Esophagus squamous epithelium (tissue), 4 donors: ENCODE measurements around the gene SYNPR.

Experiments used
- CTCF ChIP-seq, 6 experiments: fragments of 450-650 bp in 4 of 6; fragments of 200-600 bp in 2 of 6; sonication (generic) in 2 of 6; IDR thresholded peaks; one replicate each; pipeline ENCODE4 v1.5.1; 2016 to 2019; ENCODE audit warnings: antibody characterized with exemption in 6 of 6, mild to moderate bottlenecking in 4 of 6, moderate library complexity in 4 of 6
- POLR2A ChIP-seq, 4 donors: fragments of 450-650 bp; IDR thresholded peaks; one replicate each; pipeline ENCODE4 v1.6.1; 2017; ENCODE audit warnings: antibody characterized with exemption in 4 of 4, mild to moderate bottlenecking in 4 of 4, moderate library complexity in 3 of 4

- TF ChIP-seq CTCF (IDR thresholded peaks at IDR 0.05) (no peak), POLR2A (IDR thresholded peaks at IDR 0.05) (no peak)
These were observed 201.0 kb downstream of the SYNPR start for GRCh38 chr3:63478990-63479660.
